ENCODE measurements around the gene PIF1. TPM values are rescaled to one million over a fixed set of nuclear protein-coding genes. Genes with fewer than 3 reads are reported as not detected.

The PIF1 gene
- total RNA-seq, 1 donor, result 0.31 TPM

Other genes with a start within 250 kb of the PIF1 start
- 0.10 TPM for gene RBPMS2, start 50.1 kb downstream of the PIF1 start, total RNA-seq
- 68.6 TPM for gene PLEKHO2, start 16.3 kb upstream of the PIF1 start, total RNA-seq
- 11.3 TPM for gene ANKDD1A, start 86.3 kb upstream of the PIF1 start, total RNA-seq
- 92.4 TPM for gene SPG21, start 164.3 kb upstream of the PIF1 start, total RNA-seq
- gene MTFMT, start 204.0 kb upstream of the PIF1 start, total RNA-seq, result 7.8 TPM
- gene SLC51B, start 219.7 kb upstream of the PIF1 start, total RNA-seq, result 0.10 TPM
- gene RASL12, start 242.3 kb upstream of the PIF1 start, total RNA-seq, result not detected

All from mononuclear cell (primary cell).